GM18499 (cell line): Measurements from ENCODE around the gene PCED1B.
"Not testable (repeated sequence)": the region's sequence is repeated elsewhere in the genome, so short reads cannot be mapped to it uniquely, and the experiment has no call there.

Source experiments
- ATAC-seq: cut with Tn5 transposase; IDR thresholded peaks from one replicate; pipeline ENCODE4 v1.9.1; 2021; ENCODE audit warnings: moderate number of reproducible peaks; ENCODE audit not compliant: insufficient read depth, unreplicated experiment

Gene PCED1B

GRCh38 chr12:47111854-47112253 is 32.4 kb downstream of the PCED1B start:
- ATAC-seq: no peak

- no peak for ATAC-seq
Observed at GRCh38 chr12:47112679-47113078, 33.3 kb downstream of the PCED1B start.

- ATAC-seq: no peak
Observed at GRCh38 chr12:47114481-47114892, 35.1 kb downstream of the PCED1B start.

GRCh38 chr12:47117305-47117704 is 37.9 kb downstream of the PCED1B start:
- ATAC-seq: not testable (repeated sequence)

- ATAC-seq: no peak
Observed at GRCh38 chr12:47120736-47121135, 41.3 kb downstream of the PCED1B start.

- no peak for ATAC-seq
Observed at GRCh38 chr12:47121146-47121545, 41.7 kb downstream of the PCED1B start.

GRCh38 chr12:47122602-47123001 is 43.2 kb downstream of the PCED1B start:
- no peak for ATAC-seq

- ATAC-seq: no peak
Observed at GRCh38 chr12:47123730-47124129, 44.3 kb downstream of the PCED1B start.

GRCh38 chr12:47124451-47124850 is 45.0 kb downstream of the PCED1B start:
- ATAC-seq: no peak

GRCh38 chr12:47126246-47126645 is 46.8 kb downstream of the PCED1B start:
- no peak for ATAC-seq

GRCh38 chr12:47131011-47131410 is 51.6 kb downstream of the PCED1B start:
- ATAC-seq: no peak

- ATAC-seq: no peak
Observed at GRCh38 chr12:47134005-47134404, 54.6 kb downstream of the PCED1B start.

GRCh38 chr12:47135578-47135977 is 56.2 kb downstream of the PCED1B start:
- no peak for ATAC-seq

GRCh38 chr12:47139000-47139681 is 59.7 kb downstream of the PCED1B start:
- no peak for ATAC-seq

GRCh38 chr12:47141459-47141858 is 62.0 kb downstream of the PCED1B start:
- no peak for ATAC-seq

GRCh38 chr12:47144769-47145168 is 65.3 kb downstream of the PCED1B start:
- no peak for ATAC-seq

GRCh38 chr12:47145188-47145587 is 65.8 kb downstream of the PCED1B start:
- no peak for ATAC-seq

- no peak for ATAC-seq
Observed at GRCh38 chr12:47147739-47148138, 68.3 kb downstream of the PCED1B start.

- ATAC-seq: no peak
Observed at GRCh38 chr12:47149146-47149545, 69.7 kb downstream of the PCED1B start.

GRCh38 chr12:47152095-47152494 is 72.7 kb downstream of the PCED1B start:
- no peak for ATAC-seq

- ATAC-seq: no peak
Observed at GRCh38 chr12:47155457-47156166, 76.2 kb downstream of the PCED1B start.

GRCh38 chr12:47156167-47156736 is 76.8 kb downstream of the PCED1B start:
- ATAC-seq: no peak
